Caco-2 (cell line): ENCODE data around the gene CRYM. TPM values are rescaled to one million over a fixed set of nuclear protein-coding genes. Genes with fewer than 3 reads are reported as not detected.
"Not testable (repeated sequence)": the region's sequence is repeated elsewhere in the genome, so short reads cannot be mapped to it uniquely, and the experiment has no call there.

Source experiments
- BruUV-seq: library from RNA; stranded (reverse); fragments of 400-500 nt; replicated peaks from 2 replicates; lab custom pipeline; 2021; lab: Mats Ljungman, UMichigan
- CTCF ChIA-PET: fragments of 300-600 bp; sonication (Branson Sonifier 250); formaldehyde crosslinking; loops from one replicate; lab custom pipeline; 2022; ENCODE audit warnings: antibody characterized with exemption; lab: Charles Lee
- POLR2A ChIA-PET: fragments of 300-600 bp; sonication (Branson Sonifier 250); formaldehyde crosslinking; loops from one replicate; lab custom pipeline; 2022; ENCODE audit warnings: antibody characterized with exemption; lab: Charles Lee
- DNase-seq, 2 experiments: peaks; one replicate each; pipeline versions ENCODE4 v3.0.0 to v3.0.0-alpha.2; 2020 to 2022
- H3K27me3 ChIP-seq: replicated peaks from 2 replicates; pipeline ENCODE4 v1.6.0; 2011; ENCODE audit warnings: low read length; ENCODE audit not compliant: control insufficient read depth, insufficient read depth
- H3K36me3 ChIP-seq: 2 replicates; pipeline ENCODE4 v1.5.1; 2011; ENCODE audit warnings: low read length; ENCODE audit not compliant: control insufficient read depth, insufficient read depth
- H3K4me1 ChIP-seq: fragments of 250-450 bp; sonication (Bioruptor Pico); 2 replicates; pipeline ENCODE4 v1.5.1; 2020; ENCODE audit warnings: mild to moderate bottlenecking
- H3K4me3 ChIP-seq: 2 replicates; pipeline ENCODE4 v1.5.1; 2011; ENCODE audit warnings: low read depth, mild to moderate bottlenecking, control low read depth, low read length
- H3K9me3 ChIP-seq: fragments of 250-450 bp; sonication (Bioruptor Pico); 2 replicates; pipeline ENCODE4 v1.5.1; 2020; ENCODE audit warnings: mild to moderate bottlenecking, moderate library complexity
- H3K27ac Mint-ChIP-seq: one replicate; pipeline ENCODE4 v1.8.0; 2022; ENCODE audit warnings: mixed read lengths; ENCODE audit not compliant: unreplicated experiment
- H3K27me3 Mint-ChIP-seq: one replicate; pipeline ENCODE4 v1.8.0; 2022; ENCODE audit warnings: mixed read lengths; ENCODE audit not compliant: insufficient read depth, unreplicated experiment
- H3K36me3 Mint-ChIP-seq: one replicate; pipeline ENCODE4 v1.8.0; 2022; ENCODE audit warnings: mild to moderate bottlenecking, mixed read lengths; ENCODE audit not compliant: insufficient read depth, unreplicated experiment
- H3K4me1 Mint-ChIP-seq: one replicate; pipeline ENCODE4 v1.8.0; 2022; ENCODE audit warnings: low read depth, mixed read lengths; ENCODE audit not compliant: unreplicated experiment
- H3K4me3 Mint-ChIP-seq: one replicate; pipeline ENCODE4 v1.8.0; 2022; ENCODE audit warnings: mild to moderate bottlenecking, moderate library complexity, mixed read lengths; ENCODE audit not compliant: unreplicated experiment
- H3K9me3 Mint-ChIP-seq: one replicate; pipeline ENCODE4 v1.8.0; 2022; ENCODE audit warnings: mixed read lengths; ENCODE audit not compliant: unreplicated experiment
- CTCF ChIP-seq, 2 experiments: fragments of 200-600 bp in 1 of 2; IDR thresholded peaks; 1 replicate in 1 of 2; 2 replicates in 1 of 2; pipeline versions ENCODE4 v1.5.1 to v1.8.0; 2011 to 2022; ENCODE audit warnings: antibody characterized with exemption in 1 of 2, control low read depth in 1 of 2, inconsistent platforms in 1 of 2, low read depth in 1 of 2, low read length in 1 of 2, mild to moderate bottlenecking in 1 of 2, moderate library complexity in 1 of 2; ENCODE audit not compliant: insufficient read depth in 1 of 2, severe bottlenecking in 1 of 2, unreplicated experiment in 1 of 2
- intact Hi-C: fragments of 100-400 bp; cut with micrococcal nuclease; formaldehyde crosslinking; loops from one replicate; pipeline ENCODE4 v1.10.0; 2022; ENCODE audit not compliant: unreplicated experiment
- total RNA-seq: library from RNA; stranded (reverse); gene quantifications from 2 replicates; pipeline ENCODE4 v1.2.3, GENCODE V29; 2022

The CRYM gene
- total RNA-seq, 1 experiment from 2014 or later: not detected

GRCh38 chr16:21314339-21314738 lies 36.2 kb upstream of the CRYM start:
- Histone ChIP-seq H3K9me3 (no peaks in the 10 kb centered on the region), H3K4me3 (no peak overlapping the region), H3K4me1 (no peaks in the 10 kb centered on the region), H3K27me3 (no peaks in the 10 kb centered on the region), H3K36me3 (no peaks in the 10 kb centered on the region)
- no peak for DNase-seq
- no peaks in the 10 kb centered on the region for H3K27me3 Mint-ChIP-seq
- H3K4me1 Mint-ChIP-seq: no peaks in the 10 kb centered on the region
- no peaks in the 10 kb centered on the region for H3K9me3 Mint-ChIP-seq
- no peaks in the 10 kb centered on the region for H3K36me3 Mint-ChIP-seq
- H3K4me3 Mint-ChIP-seq: no peak overlapping the region
- intact Hi-C loops: no loop called here
- H3K27ac Mint-ChIP-seq: no peak overlapping the region
- ChIA-PET CTCF (no interaction called here), POLR2A (no interaction called here)
- no TSS peak for BruUV-seq
- no peak for TF ChIP-seq CTCF (IDR thresholded peaks at IDR 0.05; ENCODE audit: insufficient read depth in 1 of 2, low read depth in 1 of 2, low read length in 1 of 2, severe bottlenecking in 1 of 2, unreplicated experiment in 1 of 2)

GRCh38 chr16:21312863-21313372 lies 34.8 kb upstream of the CRYM start:
- H3K4me3 Mint-ChIP-seq, H3K27ac Mint-ChIP-seq, intact Hi-C loops, H3K27me3 ChIP-seq, H3K4me1 ChIP-seq, H3K9me3 Mint-ChIP-seq, H3K36me3 ChIP-seq, POLR2A ChIA-PET, H3K27me3 Mint-ChIP-seq, H3K9me3 ChIP-seq, H3K4me3 ChIP-seq, H3K36me3 Mint-ChIP-seq, BruUV-seq, DNase-seq, CTCF ChIA-PET, H3K4me1 Mint-ChIP-seq: not testable (repeated sequence)

GRCh38 chr16:21312046-21312445 lies 34.0 kb upstream of the CRYM start:
- intact Hi-C loops, H3K9me3 ChIP-seq, BruUV-seq, CTCF ChIA-PET, H3K4me1 Mint-ChIP-seq, H3K27ac Mint-ChIP-seq, DNase-seq, POLR2A ChIA-PET, H3K36me3 Mint-ChIP-seq, H3K4me3 Mint-ChIP-seq, H3K4me1 ChIP-seq, H3K27me3 ChIP-seq, H3K4me3 ChIP-seq, H3K36me3 ChIP-seq, H3K27me3 Mint-ChIP-seq, H3K9me3 Mint-ChIP-seq: not testable (repeated sequence)

- POLR2A ChIA-PET, intact Hi-C loops, DNase-seq, H3K27ac Mint-ChIP-seq, H3K27me3 ChIP-seq, BruUV-seq, H3K9me3 Mint-ChIP-seq, H3K9me3 ChIP-seq, H3K36me3 ChIP-seq, H3K4me3 ChIP-seq, CTCF ChIA-PET, H3K27me3 Mint-ChIP-seq, H3K36me3 Mint-ChIP-seq, H3K4me1 Mint-ChIP-seq, H3K4me3 Mint-ChIP-seq: not testable (repeated sequence)
- H3K4me1 ChIP-seq: peaks cover 12% of the 10 kb centered on the region
These were observed 28.6 kb upstream of the CRYM start for GRCh38 chr16:21306712-21307111.
